ENCODE data around the gene LMAN1L. TPM values are rescaled to one million over a fixed set of nuclear protein-coding genes. Genes with fewer than 3 reads are reported as not detected.

LMAN1L gene
- total RNA-seq, 4 donors from 2014 or later = 0.42 TPM; not detected in 3

GRCh38 chr15:74838746-74839525, 26.3 kb downstream of the LMAN1L start:
- H3K9me3 ChIP-seq = no peaks in the 10 kb centered on the region
- H3K4me3 ChIP-seq = no peak overlapping the region
- no peaks in the 10 kb centered on the region for H3K27me3 ChIP-seq
- TF ChIP-seq POLR2A (IDR thresholded peaks at IDR 0.05) = no peak
- TF ChIP-seq EP300 (IDR thresholded peaks at IDR 0.05) = no peak
- TF ChIP-seq CTCF (IDR thresholded peaks at IDR 0.05) = no peak
- peaks cover 0 to 54% (median 5%) of the 10 kb centered on the region in 3 donors for H3K36me3 ChIP-seq
- no peak for DNase-seq (ENCODE audit: low spot score in 2 of 2)
- peaks cover 0 to 22% (median 11%) of the 10 kb centered on the region in 4 donors for H3K4me1 ChIP-seq
- WGBS, 2 donors = 83 to 90% methylated on average over 9 to 11 of the region's 11 CpGs
- H3K27ac ChIP-seq = no peak overlapping the region

GRCh38 chr15:74839526-74840395, 27.1 kb downstream of the LMAN1L start:
- 78 to 80% methylated on average over 25 to 29 of the region's 31 CpGs for WGBS, 2 donors
- DNase-seq (ENCODE audit: low spot score in 2 of 2) = no peak
- no peaks in the 10 kb centered on the region for H3K27me3 ChIP-seq
- TF ChIP-seq POLR2A (IDR thresholded peaks at IDR 0.05) (no peak), CTCF (IDR thresholded peaks at IDR 0.05) (no peak), EP300 (IDR thresholded peaks at IDR 0.05) (no peak)
- H3K27ac ChIP-seq = no peak overlapping the region
- no peaks in the 10 kb centered on the region for H3K9me3 ChIP-seq
- no peak overlapping the region for H3K4me3 ChIP-seq
- peaks cover 0 to 61% (median 5%) of the 10 kb centered on the region in 3 donors for H3K36me3 ChIP-seq
- peaks cover 0 to 29% (median 11%) of the 10 kb centered on the region in 4 donors for H3K4me1 ChIP-seq

- WGBS, 2 donors = 84 to 91% methylated on average over 9 of the region's 9 CpGs
- Histone ChIP-seq H3K9me3 (no peaks in the 10 kb centered on the region), H3K36me3 (peaks cover 0 to 66% (median 5%) of the 10 kb centered on the region in 3 donors), H3K4me1 (peaks cover 0 to 29% (median 11%) of the 10 kb centered on the region in 4 donors), H3K4me3 (no peak overlapping the region), H3K27me3 (no peaks in the 10 kb centered on the region), H3K27ac (no peak overlapping the region)
- no peak for TF ChIP-seq CTCF (IDR thresholded peaks at IDR 0.05)
- TF ChIP-seq POLR2A (IDR thresholded peaks at IDR 0.05) = no peak
- TF ChIP-seq EP300 (IDR thresholded peaks at IDR 0.05) = no peak
- no peak for DNase-seq (ENCODE audit: low spot score in 2 of 2)
These were observed 28.5 kb downstream of the LMAN1L start for GRCh38 chr15:74840851-74841775.

GRCh38 chr15:74841891-74842373, 29.3 kb downstream of the LMAN1L start:
- WGBS, 2 donors = 82 to 85% methylated on average over 14 of the region's 14 CpGs
- Histone ChIP-seq H3K27me3 (no peaks in the 10 kb centered on the region), H3K36me3 (peaks cover 0 to 66% (median 5%) of the 10 kb centered on the region in 3 donors), H3K27ac (peak overlapping the region in 2 of 4 donors; percentile 92 to 94), H3K4me1 (peaks cover 0 to 29% (median 11%) of the 10 kb centered on the region in 4 donors), H3K9me3 (no peaks in the 10 kb centered on the region), H3K4me3 (peak overlapping the region; percentile 90 to 94 (median 91))
- TF ChIP-seq CTCF (IDR thresholded peaks at IDR 0.05) (no peak), POLR2A (IDR thresholded peaks at IDR 0.05) (no peak)
- no peak for DNase-seq (ENCODE audit: low spot score in 2 of 2)

Data from tibial nerve (tissue), 4 donors.